ENCODE data around the gene HLA-DQA1. TPM values are rescaled to one million over a fixed set of nuclear protein-coding genes. Genes with fewer than 3 reads are reported as not detected.

Gene HLA-DQA1
- total RNA-seq, 1 experiment from 2014 or later = not detected

DNA sequence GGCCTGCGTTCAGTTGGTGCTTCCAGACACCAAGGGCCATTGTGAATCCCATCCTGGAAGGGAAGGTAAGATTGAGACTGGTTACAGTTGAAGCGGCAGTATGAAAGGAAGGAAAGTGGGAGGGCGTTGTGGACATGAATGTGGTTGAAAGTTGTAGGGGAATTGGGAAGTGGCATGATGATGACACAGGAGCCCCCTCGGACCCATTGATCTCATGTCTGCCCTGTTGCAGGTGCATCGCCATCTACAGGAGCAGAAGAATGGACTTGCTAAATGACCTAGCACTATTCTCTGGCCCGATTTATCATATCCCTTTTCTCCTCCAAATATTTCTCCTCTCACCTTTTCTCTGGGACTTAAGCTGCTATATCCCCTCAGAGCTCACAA lies 5.5 kb downstream of the HLA-DQA1 start:
- ChIA-PET CTCF (no interaction called here), POLR2A (ENCODE audit: unreplicated experiment) (interaction anchor here (0.7 kb wide), 1 partner anchor 244 kb away, joined by 4 read pairs; no protein-coding TSS in a partner anchor)
- Histone ChIP-seq H3K4me1 (replicated peaks; ENCODE audit: insufficient read depth) (no peaks in the 10 kb centered on the region), H3K9me2 (ENCODE audit: insufficient read depth) (no peaks in the 10 kb centered on the region), H3K79me2 (ENCODE audit: low read depth) (no peaks in the 10 kb centered on the region), H4K20me1 (ENCODE audit: insufficient read depth) (no peaks in the 10 kb centered on the region), H3K36me3 (ENCODE audit: low read depth) (no peaks in the 10 kb centered on the region), H3F3A (ENCODE audit: insufficient read depth, low read depth) (no peaks in the 10 kb centered on the region), H3K9me3 (ENCODE audit: insufficient read depth, low read depth) (no peaks in the 10 kb centered on the region), H3K4me3 (no peak overlapping the region), H2AFZ (no peak overlapping the region), H3K27ac (no peak overlapping the region), H3K4me2 (no peak overlapping the region), H3K27me3 (ENCODE audit: insufficient read depth, low read depth) (peaks cover 15% of the 10 kb centered on the region; the same call in 1 of the 2 replicates)
- intact Hi-C loops (cut with micrococcal nuclease; ENCODE audit: unreplicated experiment) = no loop called here
- no peak for TF ChIP-seq CTCF (conservative IDR thresholded peaks at IDR 0.05)
- TF ChIP-seq EZH2 (IDR thresholded peaks at IDR 0.05; ENCODE audit: low read depth) = no peak
- no TSS peak for BruUV-seq (replicated peaks)
- no peak for DNase-seq

- H2AFZ ChIP-seq = no peak overlapping the region
- intact Hi-C loops (cut with micrococcal nuclease; ENCODE audit: unreplicated experiment) = no loop called here
- no peaks in the 10 kb centered on the region for H3K9me2 ChIP-seq (ENCODE audit: insufficient read depth)
- H3K79me2 ChIP-seq (ENCODE audit: low read depth) = no peaks in the 10 kb centered on the region
- no peaks in the 10 kb centered on the region for H3K36me3 ChIP-seq (ENCODE audit: low read depth)
- H4K20me1 ChIP-seq (ENCODE audit: insufficient read depth) = no peaks in the 10 kb centered on the region
- DNase-seq = no peak
- peaks cover 8% of the 10 kb centered on the region; the same call in 1 of the 2 replicates for H3K27me3 ChIP-seq (ENCODE audit: insufficient read depth, low read depth)
- no peak for TF ChIP-seq EZH2 (IDR thresholded peaks at IDR 0.05; ENCODE audit: low read depth)
- TF ChIP-seq CTCF (conservative IDR thresholded peaks at IDR 0.05) = no peak
- ChIA-PET CTCF (no interaction called here), POLR2A (ENCODE audit: unreplicated experiment) (no interaction called here)
- no peak overlapping the region for H3K27ac ChIP-seq
- H3K4me3 ChIP-seq = no peak overlapping the region
- BruUV-seq (replicated peaks) = no TSS peak
- no peaks in the 10 kb centered on the region for H3K9me3 ChIP-seq (ENCODE audit: insufficient read depth, low read depth)
- no peak overlapping the region for H3K4me2 ChIP-seq
- H3K4me1 ChIP-seq (replicated peaks; ENCODE audit: insufficient read depth) = no peaks in the 10 kb centered on the region
- no peaks in the 10 kb centered on the region for H3F3A ChIP-seq (ENCODE audit: insufficient read depth, low read depth)
These were observed 6.7 kb downstream of the HLA-DQA1 start for GRCh38 chr6:32643904-32644303.

GRCh38 chr6:32645047-32645703 lies 8.0 kb downstream of the HLA-DQA1 start:
- H3K27ac ChIP-seq = no peak overlapping the region
- no peak overlapping the region for H3K4me2 ChIP-seq
- H3F3A ChIP-seq (ENCODE audit: insufficient read depth, low read depth) = no peaks in the 10 kb centered on the region
- H3K79me2 ChIP-seq (ENCODE audit: low read depth) = no peaks in the 10 kb centered on the region
- H3K36me3 ChIP-seq (ENCODE audit: low read depth) = no peaks in the 10 kb centered on the region
- no peak overlapping the region for H3K4me3 ChIP-seq
- H3K9me3 ChIP-seq (ENCODE audit: insufficient read depth, low read depth) = no peaks in the 10 kb centered on the region
- intact Hi-C loops (cut with micrococcal nuclease; ENCODE audit: unreplicated experiment) = no loop called here
- 0 out of 2 replicates have a peak, but pooled peaks cover 8% of the 10 kb centered on the region for H3K27me3 ChIP-seq (ENCODE audit: insufficient read depth, low read depth)
- no peaks in the 10 kb centered on the region for H3K9me2 ChIP-seq (ENCODE audit: insufficient read depth)
- ChIA-PET CTCF (no interaction called here), POLR2A (ENCODE audit: unreplicated experiment) (no interaction called here)
- H3K4me1 ChIP-seq (replicated peaks; ENCODE audit: insufficient read depth) = no peaks in the 10 kb centered on the region
- TF ChIP-seq EZH2 (IDR thresholded peaks at IDR 0.05; ENCODE audit: low read depth) (no peak), CTCF (conservative IDR thresholded peaks at IDR 0.05) (no peak)
- no TSS peak for BruUV-seq (replicated peaks)
- H4K20me1 ChIP-seq (ENCODE audit: insufficient read depth) = no peaks in the 10 kb centered on the region
- H2AFZ ChIP-seq = no peak overlapping the region
- no peak for DNase-seq

All from PC-9 (cell line).